GM18858 (cell line): Measurements from ENCODE around the gene VRTN.
"Not testable (repeated sequence)": the region's sequence is repeated elsewhere in the genome, so short reads cannot be mapped to it uniquely, and the experiment has no call there.

Experiments used
- ATAC-seq: cut with Tn5 transposase; IDR thresholded peaks from one replicate; pipeline ENCODE4 v1.9.1; 2021; ENCODE audit not compliant: unreplicated experiment

Gene VRTN

DNA sequence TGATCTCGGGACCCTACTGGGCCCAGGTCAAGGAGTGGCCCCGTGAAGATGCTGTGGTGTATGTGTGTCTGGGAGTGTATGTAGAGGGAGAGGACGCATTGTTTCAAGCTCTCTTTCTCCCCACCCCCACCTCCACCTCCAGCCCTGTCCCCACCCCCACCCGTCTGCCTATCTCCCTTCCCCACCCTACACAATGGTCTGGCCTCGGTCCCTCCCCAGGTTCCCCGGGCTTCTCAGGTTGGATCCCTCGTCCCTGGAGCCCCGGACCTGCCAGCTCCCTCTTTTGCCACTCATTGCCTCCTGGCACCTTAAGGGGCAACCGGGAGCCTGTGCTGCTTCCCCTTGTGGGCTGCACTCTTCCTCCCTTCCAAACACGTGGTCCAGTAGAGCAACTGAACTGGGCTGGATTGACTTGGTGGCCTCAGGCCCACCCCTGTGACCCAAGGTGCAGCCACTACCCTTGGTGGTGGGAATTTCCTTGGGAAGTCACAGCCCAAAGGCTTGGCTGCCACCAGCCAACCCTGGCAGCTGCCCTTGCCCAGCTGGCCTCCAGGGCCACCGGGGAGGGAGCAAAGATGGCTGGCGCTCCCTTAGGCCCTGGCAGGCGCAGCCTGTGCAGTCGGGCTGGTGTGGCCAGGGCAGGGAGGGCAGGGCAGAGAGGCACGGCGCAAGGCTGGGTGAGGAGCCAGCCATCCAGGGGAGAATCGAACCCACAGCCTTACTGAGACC is 628 bp downstream of the VRTN start:
- no peak for ATAC-seq

DNA sequence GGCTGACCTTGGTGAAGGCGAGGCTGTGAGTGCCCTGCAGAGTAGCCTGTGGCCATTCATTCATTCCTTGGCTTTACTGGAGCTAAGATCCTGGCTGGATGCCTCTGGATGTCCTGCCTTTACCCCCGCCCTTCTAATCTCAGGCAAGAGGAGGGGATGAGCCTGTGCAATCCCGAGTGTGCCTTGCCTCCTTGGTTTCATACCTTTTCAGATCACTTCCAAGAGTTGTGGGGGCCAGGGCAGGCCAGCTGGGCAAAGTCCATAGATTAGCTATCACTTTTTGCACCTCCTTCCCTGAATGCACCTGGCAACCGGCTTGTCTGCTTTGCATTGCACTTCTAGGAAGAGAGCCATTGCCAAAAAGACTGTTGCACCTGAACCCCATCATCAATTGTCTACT is 1.5 kb downstream of the VRTN start:
- no peak for ATAC-seq

DNA sequence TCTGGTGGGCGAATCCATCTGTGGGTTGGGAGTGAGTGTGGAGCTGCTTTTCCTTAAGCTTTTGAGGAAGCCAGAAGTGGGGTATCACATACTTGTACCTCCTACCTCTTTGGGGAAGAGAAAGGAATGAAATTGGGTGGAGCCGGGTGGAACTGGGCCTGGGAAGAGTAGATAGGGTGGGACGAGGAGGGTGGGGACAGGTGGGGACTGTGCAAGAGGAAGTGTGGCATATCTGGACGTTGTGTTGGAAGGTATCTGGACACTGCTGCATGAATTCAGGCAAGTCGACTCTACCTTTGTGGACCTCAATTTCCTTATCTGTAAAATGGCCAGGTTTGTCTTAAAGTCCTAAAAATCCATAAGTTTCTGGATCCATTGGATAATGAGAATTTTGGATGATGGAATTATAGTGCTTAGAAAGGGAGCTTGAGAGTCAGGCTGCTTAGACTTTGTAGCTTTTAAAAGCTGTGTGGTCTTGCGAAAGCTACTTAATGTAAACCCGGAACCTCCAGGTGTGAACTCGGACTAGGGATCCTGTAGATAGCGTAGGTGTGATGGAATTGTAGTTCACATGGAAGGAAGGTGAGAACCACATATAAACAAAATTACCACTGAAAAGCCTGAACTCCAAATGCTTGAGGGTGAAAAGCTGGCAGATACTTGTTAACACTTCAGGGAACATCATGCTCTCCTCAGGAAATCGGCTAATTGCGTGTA is 2.1 kb downstream of the VRTN start:
- no peak for ATAC-seq

- ATAC-seq = no peak
Measured at GRCh38 chr14:74350928-74351323, 2.7 kb downstream of the VRTN start.

DNA sequence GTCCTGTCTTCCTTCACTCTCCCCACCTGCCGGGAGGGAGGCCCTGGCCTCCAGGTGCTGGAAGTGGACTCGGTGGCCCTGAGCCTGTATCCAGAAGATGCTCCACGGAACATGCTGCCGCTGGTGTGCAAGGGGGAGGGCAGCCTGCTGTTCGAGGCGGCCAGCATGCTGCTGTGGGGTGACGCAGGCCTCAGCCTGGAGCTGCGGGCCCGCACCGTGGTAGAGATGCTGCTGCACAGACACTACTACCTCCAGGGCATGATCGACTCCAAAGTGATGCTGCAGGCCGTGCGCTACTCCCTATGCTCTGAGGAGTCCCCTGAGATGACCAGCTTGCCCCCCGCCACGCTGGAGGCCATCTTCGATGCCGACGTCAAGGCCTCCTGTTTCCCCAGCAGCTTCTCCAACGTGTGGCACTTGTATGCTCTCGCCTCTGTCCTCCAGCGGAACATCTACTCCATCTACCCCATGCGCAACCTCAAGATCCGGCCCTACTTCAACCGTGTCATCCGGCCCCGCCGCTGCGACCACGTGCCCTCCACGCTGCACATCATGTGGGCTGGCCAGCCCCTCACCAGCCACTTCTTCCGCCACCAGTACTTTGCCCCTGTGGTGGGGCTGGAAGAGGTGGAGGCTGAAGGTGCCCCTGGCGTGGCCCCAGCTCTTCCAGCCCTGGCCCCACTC is 8.8 kb downstream of the VRTN start:
- ATAC-seq = no peak

GRCh38 chr14:74357585-74357984 is 9.3 kb downstream of the VRTN start:
- no peak for ATAC-seq

- no peak for ATAC-seq
Measured at GRCh38 chr14:74358176-74358829, 10.0 kb downstream of the VRTN start.

GRCh38 chr14:74360163-74360562 is 11.9 kb downstream of the VRTN start:
- ATAC-seq = no peak

DNA sequence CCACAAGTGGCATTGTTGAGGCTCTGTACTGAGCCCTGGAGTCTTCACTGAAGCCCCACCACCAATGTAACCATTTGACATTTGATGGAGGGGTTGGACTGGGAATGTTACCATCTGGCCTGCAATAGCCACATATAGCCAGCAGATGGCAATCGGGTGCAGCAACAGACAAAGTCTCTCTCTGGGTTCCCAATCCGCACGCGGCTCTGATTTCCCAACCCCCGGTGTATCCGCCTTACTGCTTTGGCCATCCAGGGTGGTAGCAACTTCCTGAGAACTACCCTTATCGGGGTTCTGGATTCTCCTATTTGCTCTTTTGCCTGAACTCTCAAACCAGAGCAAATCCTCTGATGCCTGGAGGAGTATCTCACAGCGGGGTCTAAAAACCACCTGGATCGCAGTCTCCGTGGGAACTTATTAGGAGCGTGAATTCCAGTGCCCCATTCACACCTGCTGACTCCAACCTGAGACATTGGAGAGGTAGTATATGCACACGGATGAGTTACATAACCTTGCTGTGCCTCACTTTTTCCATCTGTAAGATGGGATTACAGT is 14.2 kb downstream of the VRTN start:
- no peak for ATAC-seq

GRCh38 chr14:74364271-74364880 is 16.1 kb downstream of the VRTN start:
- ATAC-seq = no peak

DNA sequence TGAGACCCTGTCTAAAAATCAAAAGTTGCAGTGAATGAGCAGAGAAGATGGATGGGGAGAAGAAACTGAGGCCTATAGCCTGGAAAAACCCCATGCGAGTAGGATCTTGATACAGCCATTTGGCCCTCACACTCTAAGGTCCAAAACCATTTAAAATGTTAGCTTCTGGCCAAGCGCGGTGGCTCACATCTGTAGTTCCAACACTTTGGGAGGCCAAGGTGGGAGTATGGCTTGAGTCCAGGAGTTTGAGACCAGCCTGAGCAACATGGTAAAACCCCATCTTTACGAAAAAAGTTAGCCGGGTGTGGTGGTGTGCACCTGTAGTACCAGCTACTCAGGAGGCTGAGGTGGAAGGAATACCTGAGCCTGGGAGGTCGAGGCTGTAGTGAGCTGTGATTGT is 19.8 kb downstream of the VRTN start:
- ATAC-seq = no peak

DNA sequence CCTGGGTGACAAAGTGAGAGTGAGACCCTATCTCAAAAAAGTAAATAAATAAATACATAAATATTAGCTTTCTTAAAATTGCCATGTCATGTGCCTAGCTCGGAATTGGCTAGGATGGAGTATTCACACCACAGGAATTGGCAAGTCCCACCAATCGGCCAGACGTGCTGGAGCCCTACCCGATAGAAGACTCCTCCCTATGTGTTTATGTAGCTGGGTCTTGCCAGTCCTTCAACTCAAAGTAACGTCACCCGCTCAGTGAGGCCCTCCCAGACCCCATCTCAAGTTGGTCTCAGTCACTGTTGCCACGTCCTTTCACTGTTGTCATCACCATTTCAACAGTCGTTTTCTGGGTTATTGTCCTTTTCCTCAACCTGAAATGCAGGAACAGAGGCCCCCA is 20.2 kb downstream of the VRTN start:
- no peak for ATAC-seq

DNA sequence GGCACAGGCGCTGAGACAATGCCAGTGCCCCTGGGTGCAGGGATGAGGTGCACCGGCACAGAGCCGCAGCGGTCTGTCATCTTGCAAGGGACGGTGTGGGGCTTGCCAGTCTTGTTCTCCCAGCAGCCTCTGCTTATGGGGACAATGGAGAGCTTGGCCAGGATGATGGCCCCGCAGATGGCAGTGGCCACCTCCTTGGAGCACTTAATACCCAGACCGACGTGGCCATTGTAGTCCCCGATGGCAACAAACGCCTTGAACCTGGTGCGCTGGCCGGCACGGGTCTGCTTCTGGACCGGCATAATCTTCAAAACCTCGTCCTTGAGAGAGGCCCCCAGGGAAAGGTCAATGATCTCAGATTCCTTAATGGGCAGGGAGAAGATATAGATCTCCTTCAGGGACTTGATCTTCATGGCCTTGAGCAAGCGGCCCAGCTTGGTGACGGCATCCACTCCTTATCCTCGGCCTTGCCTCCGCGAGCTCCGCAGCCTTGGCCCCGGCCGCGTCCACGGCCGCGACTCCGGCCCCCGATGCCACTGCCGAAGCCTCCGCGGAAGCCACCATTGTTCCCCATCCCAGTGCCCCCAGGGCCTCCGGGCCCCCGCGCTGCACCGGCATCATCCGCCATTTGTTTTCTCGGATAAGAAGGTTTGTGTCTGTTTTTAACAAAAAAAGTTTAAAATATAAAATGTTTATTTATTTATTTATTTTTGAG is 29.9 kb downstream of the VRTN start:
- no peak for ATAC-seq

DNA sequence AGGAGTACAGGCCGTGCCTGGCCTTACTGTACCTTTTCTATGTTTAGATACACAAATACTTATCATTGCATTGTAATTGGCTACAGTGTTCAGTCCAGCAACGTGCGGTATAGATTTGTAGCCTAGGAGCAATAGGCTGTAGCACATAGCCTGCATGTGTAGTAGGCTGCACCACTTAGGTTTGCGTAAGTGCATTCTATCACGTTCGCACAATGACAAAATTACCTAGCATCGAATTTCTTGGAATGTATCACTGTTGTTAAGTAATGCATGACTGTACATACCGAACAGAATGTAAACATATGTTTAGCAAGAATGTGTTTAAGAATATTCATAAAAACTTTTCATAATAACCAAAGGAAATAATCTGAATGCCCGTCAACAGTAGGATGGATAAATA is 31.9 kb downstream of the VRTN start:
- no peak for ATAC-seq

GRCh38 chr14:74380845-74381244 is 32.6 kb downstream of the VRTN start:
- ATAC-seq = no peak

- not testable (repeated sequence) for ATAC-seq
Measured at GRCh38 chr14:74381571-74381970, 33.3 kb downstream of the VRTN start.

DNA sequence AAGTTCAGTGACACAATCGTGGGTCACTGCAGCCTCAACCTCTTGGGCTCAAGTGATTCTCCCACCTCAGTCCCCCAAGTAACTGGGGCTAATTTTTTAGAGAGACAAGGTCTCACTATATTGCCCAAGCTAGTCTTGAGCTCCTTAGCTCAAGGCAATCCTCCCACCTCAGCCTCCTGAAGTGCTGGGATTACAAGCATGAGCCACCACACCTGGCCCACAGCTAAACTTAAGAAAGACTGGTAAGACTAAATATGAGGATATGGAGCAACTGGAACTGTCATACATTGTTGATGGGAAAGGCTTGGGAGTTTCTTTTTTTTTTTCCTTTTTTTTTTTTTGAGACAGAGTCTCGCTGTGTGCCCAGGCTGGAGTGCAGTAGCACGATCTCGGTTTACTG is 34.0 kb downstream of the VRTN start:
- no peak for ATAC-seq

DNA sequence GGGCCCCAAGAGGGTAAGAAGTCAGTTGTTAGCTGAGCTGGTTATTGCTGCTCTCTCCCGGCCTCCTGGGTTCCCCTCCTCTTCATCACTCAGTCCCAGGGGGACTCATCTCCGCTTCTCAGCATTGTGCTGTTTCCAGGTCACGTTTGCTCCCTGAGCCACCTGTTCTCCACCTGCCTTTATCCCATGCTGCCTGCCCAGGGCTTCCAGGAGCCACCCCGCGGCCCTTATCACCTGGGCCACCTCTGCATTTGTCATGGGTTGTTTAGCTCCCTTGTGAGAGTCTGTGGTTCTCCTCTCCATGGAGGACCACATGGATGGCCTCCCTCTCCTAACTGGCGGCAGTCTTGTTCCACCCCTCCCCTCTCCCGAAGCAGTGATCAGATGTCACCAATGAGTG is 41.7 kb downstream of the VRTN start:
- ATAC-seq = no peak

DNA sequence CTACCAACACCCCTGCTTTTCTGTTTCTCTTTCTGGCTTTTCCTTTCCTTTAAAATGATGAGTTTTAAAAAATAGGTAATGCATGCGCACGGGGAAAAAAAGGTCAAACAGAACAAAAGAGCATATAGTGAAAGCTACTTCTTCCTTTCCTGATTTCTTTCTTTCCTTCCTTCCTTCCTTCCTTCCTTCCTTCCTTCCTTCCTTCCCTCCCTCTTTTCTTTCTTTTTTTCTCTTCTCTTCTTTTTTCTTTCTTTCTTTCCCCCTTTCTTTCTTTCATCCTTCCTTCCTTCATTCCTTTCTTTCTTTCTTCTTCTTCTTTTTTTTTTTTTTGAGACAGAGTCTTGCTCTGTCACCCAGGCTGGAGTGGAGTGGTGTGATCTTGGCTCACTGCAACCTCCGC is 42.2 kb downstream of the VRTN start:
- not testable (repeated sequence) for ATAC-seq

- no peak for ATAC-seq
Measured at GRCh38 chr14:74391479-74391878, 43.2 kb downstream of the VRTN start.
